ENCODE results near the gene CHD9. TPM values are rescaled to one million over a fixed set of nuclear protein-coding genes. Genes with fewer than 3 reads are reported as not detected.

CHD9 gene
- total RNA-seq, 2 experiments from 2014 or later = 9.4 to 9.7 TPM

DNA sequence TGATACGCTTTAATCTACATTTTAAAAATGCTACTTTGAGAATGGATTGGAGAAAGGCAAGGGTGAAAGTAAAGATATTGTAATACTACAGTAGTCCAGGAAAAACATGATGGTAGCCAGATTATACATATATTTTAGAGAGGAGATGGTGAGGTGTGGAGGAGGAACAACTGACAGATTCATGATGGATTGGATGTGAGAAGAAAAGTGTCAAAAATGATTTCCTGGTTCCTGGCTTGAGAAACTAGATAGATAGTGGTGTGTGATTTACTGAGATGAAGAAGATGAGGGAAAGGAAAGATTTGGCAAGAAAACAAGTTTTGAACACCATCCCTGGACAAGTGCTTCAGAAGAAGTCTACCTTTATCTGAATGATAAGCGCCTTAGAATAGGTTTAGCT, 80.5 kb downstream of the CHD9 start:
- Mint-ChIP-seq H3K4me1 (ENCODE audit: low read depth) (peaks cover 6% of the 10 kb centered on the region), H3K9me3 (no peaks in the 10 kb centered on the region), H3K27me3 (ENCODE audit: low read depth) (no peaks in the 10 kb centered on the region), H3K4me3 (no peak overlapping the region), H3K36me3 (ENCODE audit: low read depth) (no peaks in the 10 kb centered on the region), H3K27ac (no peak overlapping the region)
- intact Hi-C loops (cut with micrococcal nuclease) = no loop called here
- CTCF ChIA-PET = no interaction called here
- no peak for DNase-seq

DNA sequence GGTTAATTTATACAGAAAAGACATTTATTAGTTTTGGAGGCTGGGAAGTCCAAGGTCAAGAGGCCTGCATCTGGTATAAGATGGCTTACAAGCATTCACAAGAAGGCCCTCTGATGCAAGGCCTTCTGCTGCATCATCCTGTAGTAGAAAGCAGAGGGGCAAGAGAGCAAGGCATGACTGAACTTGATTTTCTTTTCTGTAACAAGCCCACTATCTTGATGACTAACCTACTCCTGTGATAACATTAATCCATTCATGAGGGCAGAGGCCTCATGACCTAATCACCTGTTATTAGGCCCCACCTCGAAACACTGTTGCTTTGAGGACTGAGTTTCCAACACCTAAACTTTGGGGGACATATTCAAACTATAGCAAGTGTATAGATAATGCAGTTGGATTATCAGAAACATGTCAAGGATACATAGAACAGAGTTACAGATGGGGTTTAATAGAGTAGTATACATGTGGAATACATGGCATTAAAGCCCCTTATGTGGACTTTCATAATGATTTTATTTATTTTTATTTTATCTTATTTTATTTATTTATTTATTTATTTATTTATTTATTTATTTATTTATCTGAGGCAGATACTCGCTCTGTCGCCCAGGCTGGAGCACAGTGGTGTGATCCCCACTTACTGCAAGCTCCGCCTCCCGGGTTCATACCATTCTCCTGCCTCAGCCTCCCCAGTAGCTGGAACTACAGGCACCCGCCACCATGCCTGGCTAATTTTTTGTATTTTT, 88.2 kb downstream of the CHD9 start:
- H3K4me1 Mint-ChIP-seq (ENCODE audit: low read depth) = peaks cover 5% of the 10 kb centered on the region
- no peaks in the 10 kb centered on the region for H3K36me3 Mint-ChIP-seq (ENCODE audit: low read depth)
- no peak overlapping the region for H3K4me3 Mint-ChIP-seq
- CTCF ChIA-PET = no interaction called here
- DNase-seq = no peak
- H3K27me3 Mint-ChIP-seq (ENCODE audit: low read depth) = no peaks in the 10 kb centered on the region
- no peak overlapping the region for H3K27ac Mint-ChIP-seq
- no peaks in the 10 kb centered on the region for H3K9me3 Mint-ChIP-seq
- intact Hi-C loops (cut with micrococcal nuclease) = no loop called here

DNA sequence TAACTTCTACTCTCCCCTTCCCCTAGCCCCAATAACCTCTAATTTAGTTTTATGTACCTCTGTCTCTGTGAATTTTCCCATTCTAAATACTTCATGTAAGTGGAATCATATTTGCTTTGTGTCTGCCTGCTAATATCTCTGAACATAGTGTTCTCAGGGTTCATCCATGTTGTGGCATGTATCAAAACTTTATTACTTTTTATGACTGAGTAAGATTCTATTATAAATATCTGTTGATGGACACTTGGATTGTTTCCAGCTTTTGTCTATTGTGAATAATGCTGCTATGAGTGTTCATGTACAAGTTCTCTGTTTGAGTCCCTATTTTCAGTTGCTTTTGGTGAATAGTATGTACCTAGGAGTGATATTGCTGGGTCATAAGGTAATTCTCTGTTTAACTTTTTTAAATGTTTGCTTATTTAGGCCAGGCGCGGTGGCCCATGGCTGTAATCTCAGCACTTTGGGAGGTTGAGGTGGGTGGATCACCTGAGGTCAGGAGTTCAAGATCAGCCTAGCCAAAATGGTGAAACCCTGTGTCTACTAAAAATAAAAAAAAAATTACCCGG, 92.8 kb downstream of the CHD9 start:
- Mint-ChIP-seq H3K27me3 (ENCODE audit: low read depth) (no peaks in the 10 kb centered on the region), H3K9me3 (no peaks in the 10 kb centered on the region), H3K4me1 (ENCODE audit: low read depth) (peaks cover 3% of the 10 kb centered on the region), H3K27ac (no peak overlapping the region), H3K36me3 (ENCODE audit: low read depth) (peaks cover 7% of the 10 kb centered on the region), H3K4me3 (no peak overlapping the region)
- intact Hi-C loops (cut with micrococcal nuclease) = no loop called here
- no peak for DNase-seq
- CTCF ChIA-PET = interaction anchor here (2.2 kb wide), 1 partner anchor 12 kb away, joined by 6 read pairs; no protein-coding TSS in a partner anchor

DNA sequence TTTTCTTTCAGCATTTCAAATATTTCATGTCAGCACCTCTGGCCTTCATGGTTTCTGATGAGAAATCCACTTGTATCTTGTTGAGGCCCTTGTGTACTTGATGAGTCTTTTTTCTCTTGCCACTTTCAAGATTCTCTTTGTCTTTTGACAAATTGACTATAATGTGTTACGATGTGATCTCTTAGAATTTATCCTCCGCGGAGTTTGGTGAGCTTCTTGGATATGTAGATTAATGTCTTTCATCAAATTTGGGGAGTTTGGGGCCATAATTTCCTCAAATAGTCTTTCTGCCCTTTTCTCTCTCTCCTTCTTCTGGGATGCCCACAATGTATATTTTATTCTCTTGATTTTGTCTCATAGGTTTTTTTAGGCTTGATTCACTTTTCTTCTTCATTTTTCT, 96.0 kb downstream of the CHD9 start:
- Mint-ChIP-seq H3K27me3 (ENCODE audit: low read depth) (no peaks in the 10 kb centered on the region), H3K36me3 (ENCODE audit: low read depth) (peaks cover 8% of the 10 kb centered on the region), H3K4me3 (no peak overlapping the region), H3K9me3 (no peaks in the 10 kb centered on the region), H3K4me1 (ENCODE audit: low read depth) (no peaks in the 10 kb centered on the region), H3K27ac (no peak overlapping the region)
- intact Hi-C loops (cut with micrococcal nuclease) = no loop called here
- CTCF ChIA-PET = interaction anchor here (0.6 to 0.7 kb wide), 2 partner anchors 9 to 135 kb away, joined by 3 read pairs; no protein-coding TSS in a partner anchor
- no peak for DNase-seq

DNA sequence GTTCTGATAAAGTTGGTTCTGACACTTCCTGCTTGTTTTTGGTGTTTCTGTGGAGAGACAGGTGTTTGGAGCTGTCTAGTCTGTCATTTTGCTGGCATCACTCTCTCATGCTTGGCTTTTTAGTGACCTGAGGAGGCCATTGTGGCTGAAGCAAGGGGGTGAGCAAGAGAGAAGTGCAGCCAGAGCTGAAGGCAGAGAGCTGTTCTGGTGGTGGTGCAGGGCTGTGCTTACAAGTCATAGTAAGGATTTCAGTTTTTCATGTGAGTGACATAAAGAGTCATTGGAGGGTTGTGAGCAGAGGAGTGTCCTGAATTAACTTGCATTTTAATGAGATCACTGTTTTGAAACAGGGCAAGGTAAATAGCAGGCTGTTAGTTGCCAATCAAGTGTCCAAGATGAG, 97.5 kb downstream of the CHD9 start:
- Mint-ChIP-seq H3K27ac (no peak overlapping the region), H3K4me1 (ENCODE audit: low read depth) (no peaks in the 10 kb centered on the region), H3K9me3 (no peaks in the 10 kb centered on the region), H3K4me3 (no peak overlapping the region), H3K36me3 (ENCODE audit: low read depth) (peaks cover 24% of the 10 kb centered on the region), H3K27me3 (ENCODE audit: low read depth) (no peaks in the 10 kb centered on the region)
- CTCF ChIA-PET = no interaction called here
- DNase-seq = no peak
- intact Hi-C loops (cut with micrococcal nuclease) = no loop called here

DNA sequence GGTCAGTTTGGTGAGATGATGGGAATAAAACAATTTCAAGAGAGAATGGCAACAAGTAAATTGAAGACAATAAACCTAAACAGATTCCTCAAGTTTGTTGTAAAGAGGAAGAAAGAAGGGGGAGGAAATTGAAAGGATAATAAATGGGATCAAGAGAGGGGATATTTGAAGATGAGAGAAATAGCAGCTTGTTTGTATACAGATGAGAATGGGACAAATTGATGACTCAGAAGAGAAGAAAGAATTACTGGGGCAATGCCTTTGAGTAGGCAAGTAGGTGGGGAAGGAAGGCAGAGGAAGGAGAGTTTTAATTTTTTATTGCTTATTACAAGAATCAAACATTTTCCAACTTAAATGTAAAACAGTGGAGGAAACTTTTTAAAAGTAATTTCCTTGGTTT, 98.3 kb downstream of the CHD9 start:
- no peak overlapping the region for H3K4me3 Mint-ChIP-seq
- H3K9me3 Mint-ChIP-seq = no peaks in the 10 kb centered on the region
- no peaks in the 10 kb centered on the region for H3K4me1 Mint-ChIP-seq (ENCODE audit: low read depth)
- no peak for DNase-seq
- H3K27me3 Mint-ChIP-seq (ENCODE audit: low read depth) = no peaks in the 10 kb centered on the region
- H3K27ac Mint-ChIP-seq = no peak overlapping the region
- intact Hi-C loops (cut with micrococcal nuclease) = no loop called here
- peaks cover 24% of the 10 kb centered on the region for H3K36me3 Mint-ChIP-seq (ENCODE audit: low read depth)
- CTCF ChIA-PET = no interaction called here

DNA sequence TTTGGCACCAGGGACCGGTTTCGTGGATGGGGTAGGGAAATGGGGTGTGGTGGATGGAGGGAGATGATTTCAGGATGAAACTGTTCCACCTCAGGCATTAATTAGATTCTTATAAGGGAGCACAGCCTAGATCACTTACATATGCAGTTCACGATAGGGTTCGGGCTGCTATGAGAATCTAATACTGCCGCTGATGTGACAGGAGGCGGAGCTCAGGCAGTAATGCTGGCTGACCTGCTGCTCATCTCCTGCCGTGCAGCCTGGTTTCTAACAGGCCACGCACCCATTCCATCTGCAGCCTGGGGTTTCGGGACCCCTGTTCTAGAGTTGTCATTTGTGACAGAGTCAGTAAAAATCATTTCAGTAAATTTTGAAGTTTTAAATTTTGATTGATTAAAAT, 99.7 kb downstream of the CHD9 start:
- intact Hi-C loops (cut with micrococcal nuclease) = no loop called here
- H3K36me3 Mint-ChIP-seq (ENCODE audit: low read depth) = peaks cover 17% of the 10 kb centered on the region
- CTCF ChIA-PET = interaction anchor here (0.7 to 1.2 kb wide), 2 partner anchors 15 to 99 kb away, joined by 3 read pairs; partner anchors contain the start of gene CHD9
- H3K27ac Mint-ChIP-seq = no peak overlapping the region
- DNase-seq = no peak
- H3K9me3 Mint-ChIP-seq = no peaks in the 10 kb centered on the region
- H3K27me3 Mint-ChIP-seq (ENCODE audit: low read depth) = no peaks in the 10 kb centered on the region
- H3K4me3 Mint-ChIP-seq = no peak overlapping the region
- H3K4me1 Mint-ChIP-seq (ENCODE audit: low read depth) = no peaks in the 10 kb centered on the region

DNA sequence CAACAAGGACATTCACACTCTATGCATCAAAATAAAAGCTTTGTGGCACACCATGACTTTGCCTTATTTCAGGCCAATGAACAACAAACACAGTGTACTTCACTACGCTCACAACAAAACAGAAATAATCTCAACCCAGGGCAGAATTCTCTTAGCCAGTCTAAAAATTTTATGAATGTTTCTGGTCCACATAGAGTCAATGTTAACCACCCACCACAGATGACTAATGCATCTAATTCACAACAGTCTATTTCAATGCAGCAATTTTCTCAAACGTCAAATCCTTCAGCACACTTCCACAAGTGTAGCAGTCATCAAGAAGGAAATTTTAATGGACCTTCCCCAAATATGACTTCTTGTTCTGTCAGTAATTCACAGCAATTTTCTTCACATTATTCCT, 101.7 kb downstream of the CHD9 start:
- no peaks in the 10 kb centered on the region for H3K27me3 Mint-ChIP-seq (ENCODE audit: low read depth)
- peaks cover 17% of the 10 kb centered on the region for H3K36me3 Mint-ChIP-seq (ENCODE audit: low read depth)
- intact Hi-C loops (cut with micrococcal nuclease) = no loop called here
- H3K27ac Mint-ChIP-seq = no peak overlapping the region
- no peaks in the 10 kb centered on the region for H3K4me1 Mint-ChIP-seq (ENCODE audit: low read depth)
- no peaks in the 10 kb centered on the region for H3K9me3 Mint-ChIP-seq
- no peak overlapping the region for H3K4me3 Mint-ChIP-seq
- DNase-seq = no peak
- CTCF ChIA-PET = no interaction called here

DNA sequence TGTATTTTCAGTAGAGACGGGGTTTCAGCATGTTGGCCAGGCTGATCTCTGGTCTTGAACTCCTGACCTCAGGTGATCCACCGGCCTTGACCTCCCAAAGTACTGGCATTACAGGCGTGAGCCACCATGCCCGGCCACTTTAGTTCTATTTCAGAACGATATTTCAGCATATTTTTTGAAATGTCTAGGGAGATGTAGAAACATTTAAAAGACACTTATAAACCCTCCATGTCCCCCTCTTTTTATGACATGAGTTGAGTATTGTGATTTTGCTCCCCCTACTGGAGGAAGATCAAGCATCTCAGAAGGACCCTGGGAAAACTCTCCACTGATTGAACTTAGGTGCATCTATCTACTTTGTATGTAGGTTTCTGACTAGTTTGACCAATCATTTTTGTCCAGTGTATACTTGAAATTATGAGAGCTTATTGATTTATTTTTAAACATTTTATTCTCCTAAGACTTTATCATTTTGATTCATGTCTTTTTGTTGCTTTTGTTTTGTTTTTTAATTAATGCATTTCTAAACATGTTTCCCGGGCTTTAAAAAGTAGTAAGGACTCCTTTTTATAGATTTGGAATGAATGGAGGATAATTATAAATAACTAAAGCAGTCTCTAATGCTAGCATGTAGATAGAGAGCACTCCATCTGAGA, 105.1 kb downstream of the CHD9 start:
- CTCF ChIA-PET = interaction anchor here (0.6 to 3.7 kb wide), 6 partner anchors 9 to 106 kb away, joined by 3 to 30 read pairs (median 3); partner anchors contain the start of gene CHD9
- no peaks in the 10 kb centered on the region for H3K9me3 Mint-ChIP-seq
- intact Hi-C loops (cut with micrococcal nuclease) = loop anchor here (1.0 kb wide), 2 partner anchors 30 to 106 kb away; partner anchors contain the start of gene CHD9
- no peaks in the 10 kb centered on the region for H3K27me3 Mint-ChIP-seq (ENCODE audit: low read depth)
- no peak for DNase-seq
- H3K36me3 Mint-ChIP-seq (ENCODE audit: low read depth) = peaks cover 17% of the 10 kb centered on the region
- no peak overlapping the region for H3K4me3 Mint-ChIP-seq
- no peak overlapping the region for H3K27ac Mint-ChIP-seq
- H3K4me1 Mint-ChIP-seq (ENCODE audit: low read depth) = no peaks in the 10 kb centered on the region

DNA sequence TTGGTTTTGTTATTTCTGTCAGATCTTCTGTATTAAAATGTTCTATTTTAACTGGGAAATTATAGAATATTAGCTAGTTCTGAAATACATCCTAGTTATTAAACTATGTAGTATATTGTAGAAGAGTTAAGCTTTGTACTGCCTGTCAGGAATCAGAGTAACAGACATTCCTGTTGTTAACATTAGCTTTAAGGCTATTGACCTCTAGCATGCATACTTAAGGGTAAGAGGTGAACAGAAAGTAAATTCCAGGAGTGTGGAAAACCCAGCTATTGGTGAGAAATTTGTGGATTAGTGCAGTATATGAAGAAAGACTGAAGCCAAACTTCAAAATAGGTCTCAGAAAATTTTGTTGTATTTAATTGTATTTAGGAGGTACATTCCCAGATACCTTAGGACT, 111.3 kb downstream of the CHD9 start:
- peaks cover 6% of the 10 kb centered on the region for H3K4me1 Mint-ChIP-seq (ENCODE audit: low read depth)
- H3K27me3 Mint-ChIP-seq (ENCODE audit: low read depth) = no peaks in the 10 kb centered on the region
- no peaks in the 10 kb centered on the region for H3K9me3 Mint-ChIP-seq
- CTCF ChIA-PET = interaction anchor here (1.2 kb wide), 1 partner anchor 9 kb away, joined by 3 read pairs; no protein-coding TSS in a partner anchor
- no peaks in the 10 kb centered on the region for H3K36me3 Mint-ChIP-seq (ENCODE audit: low read depth)
- no peak overlapping the region for H3K27ac Mint-ChIP-seq
- no peak for DNase-seq
- no peak overlapping the region for H3K4me3 Mint-ChIP-seq
- intact Hi-C loops (cut with micrococcal nuclease) = no loop called here

DNA sequence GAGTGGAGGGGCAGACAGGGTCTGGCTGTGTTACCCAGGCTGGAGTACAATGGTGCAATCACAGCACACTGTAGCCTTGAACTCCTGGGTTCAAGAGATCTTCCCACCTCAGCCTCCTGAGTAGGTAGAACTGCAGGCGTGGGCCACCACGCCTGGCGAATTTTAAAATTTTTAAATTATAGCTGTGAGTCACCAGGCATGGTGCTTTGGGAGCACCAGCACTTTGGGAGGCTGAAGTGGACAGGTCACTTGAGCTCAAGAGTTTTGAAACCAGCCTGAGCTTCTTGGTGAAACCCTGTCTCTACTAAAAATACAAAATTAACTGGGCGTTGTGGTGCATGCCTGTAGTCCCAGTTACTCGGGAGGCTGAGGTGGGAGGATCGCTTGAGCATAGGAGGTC, 114.0 kb downstream of the CHD9 start:
- H3K9me3 Mint-ChIP-seq = no peaks in the 10 kb centered on the region
- no peak overlapping the region for H3K27ac Mint-ChIP-seq
- H3K27me3 Mint-ChIP-seq (ENCODE audit: low read depth) = no peaks in the 10 kb centered on the region
- no peaks in the 10 kb centered on the region for H3K36me3 Mint-ChIP-seq (ENCODE audit: low read depth)
- no peak for DNase-seq
- H3K4me3 Mint-ChIP-seq = no peak overlapping the region
- CTCF ChIA-PET = interaction anchor here (1.1 kb wide), 1 partner anchor 114 kb away, joined by 3 read pairs; the partner anchor contains the start of gene CHD9
- H3K4me1 Mint-ChIP-seq (ENCODE audit: low read depth) = peaks cover 9% of the 10 kb centered on the region
- intact Hi-C loops (cut with micrococcal nuclease) = no loop called here

DNA sequence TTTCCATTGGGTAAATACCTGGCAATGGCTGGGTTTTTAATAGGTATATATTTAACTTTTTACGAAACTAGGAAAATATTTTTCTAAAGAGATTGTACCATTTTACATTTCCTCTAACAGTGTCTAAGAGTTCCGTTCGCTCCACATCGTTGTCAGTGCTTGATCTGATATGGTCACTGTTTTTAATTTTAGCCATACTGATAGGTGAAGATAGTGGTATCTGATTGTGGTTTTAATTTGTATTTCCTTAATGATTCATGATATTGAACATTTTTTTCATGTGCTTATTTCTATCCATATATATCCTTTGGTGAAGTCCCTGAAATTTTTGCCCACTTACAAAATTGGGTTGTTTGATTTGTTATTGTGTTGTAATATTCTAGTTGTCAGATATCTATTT, 117.7 kb downstream of the CHD9 start:
- H3K4me3 Mint-ChIP-seq = no peak overlapping the region
- no peaks in the 10 kb centered on the region for H3K9me3 Mint-ChIP-seq
- peaks cover 3% of the 10 kb centered on the region for H3K4me1 Mint-ChIP-seq (ENCODE audit: low read depth)
- no peak overlapping the region for H3K27ac Mint-ChIP-seq
- DNase-seq = no peak
- CTCF ChIA-PET = no interaction called here
- no peaks in the 10 kb centered on the region for H3K27me3 Mint-ChIP-seq (ENCODE audit: low read depth)
- intact Hi-C loops (cut with micrococcal nuclease) = no loop called here
- peaks cover 2% of the 10 kb centered on the region for H3K36me3 Mint-ChIP-seq (ENCODE audit: low read depth)

All from activated naive CD4-positive, alpha-beta T cell treated with anti-CD3 and anti-CD28 coated beads for 36 hours (primary cell).